Measurements from ENCODE around the gene DPM2. TPM values are rescaled to one million over a fixed set of nuclear protein-coding genes. Genes with fewer than 3 reads are reported as not detected.

The DPM2 gene
- total RNA-seq, 1 donor from 2014 or later, result 9.1 TPM

DNA sequence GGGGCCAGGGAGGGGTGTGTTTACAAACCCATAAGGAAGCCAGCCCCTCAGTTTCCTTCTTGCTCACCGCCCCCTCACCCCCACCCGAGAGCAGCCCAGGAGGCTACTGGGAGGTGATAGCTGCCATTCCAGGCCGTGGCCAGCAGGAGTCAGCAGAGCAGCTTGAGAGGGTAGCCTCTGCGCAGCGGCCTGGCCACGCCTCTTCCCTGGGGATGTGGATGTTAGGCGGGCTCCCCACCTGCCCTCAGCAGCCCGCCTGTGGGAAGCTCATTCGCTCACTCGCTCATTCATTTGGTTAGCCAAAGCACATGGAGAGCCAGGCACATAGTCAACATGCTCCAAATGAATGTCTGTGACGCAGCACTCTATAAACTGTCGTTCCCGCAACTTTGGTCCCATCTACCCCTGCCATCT lies 6.1 kb upstream of the DPM2 start:
- peaks cover 6% of the 10 kb centered on the region for H3K27me3 Mint-ChIP-seq (ENCODE audit: insufficient read depth, low read depth)
- peaks cover 24% of the 10 kb centered on the region for H3F3A ChIP-seq (ENCODE audit: low read depth)
- H2AFZ ChIP-seq (replicated peaks), result no peak overlapping the region
- peaks cover 32% of the 10 kb centered on the region for H4K20me1 ChIP-seq (ENCODE audit: low read depth)
- no peaks in the 10 kb centered on the region for H3K27me3 ChIP-seq
- H3K79me2 ChIP-seq (ENCODE audit: low read depth), result no peaks in the 10 kb centered on the region
- H3K36me3 ChIP-seq, result no peaks in the 10 kb centered on the region
- no peak overlapping the region for H3K27ac Mint-ChIP-seq
- H3K9ac ChIP-seq, result no peak overlapping the region
- no peak for TF ChIP-seq EZH2 (IDR thresholded peaks at IDR 0.05)
- TF ChIP-seq CTCF (IDR thresholded peaks at IDR 0.05), result peak; percentile 79
- DNase-seq (ENCODE audit: low spot score), result peak; percentile 92
- no peaks in the 10 kb centered on the region for H3K4me1 ChIP-seq
- H3K36me3 Mint-ChIP-seq, result peaks cover 13% of the 10 kb centered on the region
- H3K27ac ChIP-seq, result no peak overlapping the region
- H3K4me1 Mint-ChIP-seq, result peaks cover 13% of the 10 kb centered on the region
- no peak overlapping the region for H3K4me3 Mint-ChIP-seq
- H3K9me3 ChIP-seq (ENCODE audit: low read depth), result no peaks in the 10 kb centered on the region
- no peak overlapping the region for H3K4me2 ChIP-seq
- H3K4me3 ChIP-seq, result no peak overlapping the region
- no peaks in the 10 kb centered on the region for H3K9me3 Mint-ChIP-seq

DNA sequence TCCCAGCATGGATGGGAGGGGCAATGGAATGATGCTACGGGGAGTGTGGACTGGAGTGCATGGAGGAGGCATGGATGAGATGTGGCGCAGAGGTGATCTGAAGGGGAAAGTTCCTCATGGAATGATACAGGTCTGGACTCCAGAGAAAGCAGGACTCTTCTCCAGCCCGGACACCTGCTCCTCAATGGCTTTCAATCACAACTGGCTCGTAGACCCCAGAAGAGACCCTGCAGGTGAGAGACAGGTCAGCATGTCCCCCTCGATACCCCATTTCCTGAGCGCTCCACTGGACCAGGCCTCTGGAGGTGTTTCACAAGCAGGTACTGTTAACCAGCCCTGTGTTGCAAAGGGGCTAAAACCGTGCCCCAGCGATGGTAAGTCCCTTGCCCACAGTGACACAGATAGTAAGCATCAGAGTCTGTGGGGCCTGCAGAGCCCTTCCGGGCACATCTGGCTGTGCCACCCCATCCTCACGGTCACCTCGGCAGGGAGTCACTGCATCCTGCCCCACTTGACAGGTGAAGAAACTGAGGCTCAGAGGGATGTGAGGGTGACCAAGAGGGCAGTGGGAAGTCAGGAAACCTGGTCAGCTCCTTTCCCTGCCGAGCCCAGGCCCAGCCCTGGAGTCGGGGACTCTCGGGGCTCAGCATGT lies 5.5 kb upstream of the DPM2 start:
- no peaks in the 10 kb centered on the region for H3K36me3 ChIP-seq
- peaks cover 9% of the 10 kb centered on the region for H3K27me3 Mint-ChIP-seq (ENCODE audit: insufficient read depth, low read depth)
- H3K4me1 Mint-ChIP-seq, result peaks cover 13% of the 10 kb centered on the region
- no peaks in the 10 kb centered on the region for H3K27me3 ChIP-seq
- H3K4me1 ChIP-seq, result peaks cover 3% of the 10 kb centered on the region
- H3K79me2 ChIP-seq (ENCODE audit: low read depth), result no peaks in the 10 kb centered on the region
- peaks cover 27% of the 10 kb centered on the region for H4K20me1 ChIP-seq (ENCODE audit: low read depth)
- peaks cover 13% of the 10 kb centered on the region for H3K36me3 Mint-ChIP-seq
- H3K27ac Mint-ChIP-seq, result no peak overlapping the region
- no peak overlapping the region for H2AFZ ChIP-seq (replicated peaks)
- H3K9ac ChIP-seq, result no peak overlapping the region
- peak overlapping the region; percentile 50 for H3K4me3 Mint-ChIP-seq
- H3K9me3 ChIP-seq (ENCODE audit: low read depth), result no peaks in the 10 kb centered on the region
- H3K4me3 ChIP-seq, result no peak overlapping the region
- no peak for TF ChIP-seq EZH2 (IDR thresholded peaks at IDR 0.05)
- no peak for TF ChIP-seq CTCF (IDR thresholded peaks at IDR 0.05)
- no peak for TF ChIP-seq EZH2phosphoT487 (IDR thresholded peaks at IDR 0.05)
- H3K4me2 ChIP-seq, result no peak overlapping the region
- H3K27ac ChIP-seq, result no peak overlapping the region
- peaks cover 30% of the 10 kb centered on the region for H3F3A ChIP-seq (ENCODE audit: low read depth)
- DNase-seq (ENCODE audit: low spot score), result no peak
- H3K9me3 Mint-ChIP-seq, result no peaks in the 10 kb centered on the region

DNA sequence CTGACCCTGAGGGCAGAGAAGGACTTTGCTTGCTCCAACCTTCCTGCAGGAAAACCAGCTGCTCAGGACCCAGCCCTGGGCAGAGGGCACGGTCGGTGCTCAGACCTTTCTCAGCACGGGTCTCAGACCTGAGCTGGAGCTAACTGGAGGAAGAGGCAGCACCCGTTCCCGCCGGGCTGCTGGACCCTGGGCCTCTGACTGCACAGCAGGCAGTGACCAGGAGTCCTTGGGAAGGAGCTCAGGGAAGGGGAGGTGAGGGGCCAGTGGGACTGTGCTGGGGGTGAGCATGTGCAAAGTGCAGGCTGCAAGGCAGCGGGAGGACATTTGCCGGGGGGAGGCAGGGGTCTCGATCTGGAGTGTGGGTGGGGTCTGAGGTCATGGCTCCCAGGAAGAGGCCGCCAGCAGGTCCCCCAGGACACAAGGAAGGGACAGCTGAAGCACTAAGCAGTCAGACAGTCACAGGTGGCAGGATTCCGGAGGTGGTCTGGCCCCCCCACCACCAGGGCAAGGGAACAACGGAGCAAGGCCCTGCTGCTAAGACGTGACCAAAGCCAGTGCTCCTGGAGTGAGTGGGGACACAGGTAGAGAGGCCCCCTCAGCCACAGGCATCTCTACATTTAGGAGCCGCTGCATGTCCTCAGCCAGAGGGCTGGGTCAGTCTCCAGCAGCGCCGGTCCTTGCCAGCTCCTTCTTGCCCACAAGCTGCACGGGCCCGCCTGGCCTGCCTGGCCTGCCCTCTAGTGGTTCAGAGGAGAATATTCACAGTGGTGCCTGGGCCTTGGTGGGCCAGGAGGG lies 4.8 kb upstream of the DPM2 start:
- H3K79me2 ChIP-seq (ENCODE audit: low read depth), result peaks cover 1% of the 10 kb centered on the region
- H3K36me3 ChIP-seq, result no peaks in the 10 kb centered on the region
- peaks cover 13% of the 10 kb centered on the region for H3K36me3 Mint-ChIP-seq
- TF ChIP-seq EZH2 (IDR thresholded peaks at IDR 0.05) (no peak), CTCF (IDR thresholded peaks at IDR 0.05) (peak; percentile 87), EZH2phosphoT487 (IDR thresholded peaks at IDR 0.05) (no peak)
- no peaks in the 10 kb centered on the region for H3K9me3 Mint-ChIP-seq
- H3K4me3 ChIP-seq, result no peak overlapping the region
- H3K4me1 Mint-ChIP-seq, result peaks cover 19% of the 10 kb centered on the region
- peaks cover 27% of the 10 kb centered on the region for H4K20me1 ChIP-seq (ENCODE audit: low read depth)
- H3K9ac ChIP-seq, result peak overlapping the region; percentile 27
- peaks cover 3% of the 10 kb centered on the region for H3K4me1 ChIP-seq
- peak overlapping the region; percentile 50 for H3K4me3 Mint-ChIP-seq
- no peak overlapping the region for H3K27ac Mint-ChIP-seq
- no peaks in the 10 kb centered on the region for H3K27me3 ChIP-seq
- peaks cover 14% of the 10 kb centered on the region for H3K27me3 Mint-ChIP-seq (ENCODE audit: insufficient read depth, low read depth)
- peaks cover 31% of the 10 kb centered on the region for H3F3A ChIP-seq (ENCODE audit: low read depth)
- no peaks in the 10 kb centered on the region for H3K9me3 ChIP-seq (ENCODE audit: low read depth)
- no peak overlapping the region for H3K27ac ChIP-seq
- H3K4me2 ChIP-seq, result no peak overlapping the region
- peak; percentile 83 for DNase-seq (ENCODE audit: low spot score)
- no peak overlapping the region for H2AFZ ChIP-seq (replicated peaks)
